Activated naive CD8-positive, alpha-beta T cell treated with anti-CD3 and anti-CD28 coated beads, Interleukin-2, amount 10 ng/mL, durations not matched to agents 7 days and 5 days (primary cell): ENCODE data around the gene EPN2. TPM values are rescaled to one million over a fixed set of nuclear protein-coding genes. Genes with fewer than 3 reads are reported as not detected.

Experiments used
- ATAC-seq: fragments of 150-1000 bp; cut with Tn5 transposase; one replicate; pipeline ENCODE4 v1.10.0; 2021; ENCODE audit warnings: low read depth, moderate library complexity
- POLR2A ChIA-PET: fragments of 350-600 bp; sonication (Branson Sonifier 250); formaldehyde crosslinking; loops from one replicate; lab custom pipeline; 2021; ENCODE audit warnings: antibody characterized with exemption; lab: Charles Lee
- DNase-seq: peaks from one replicate; pipeline ENCODE4 v3.0.0; 2021
- H3K27ac Mint-ChIP-seq: one replicate; pipeline ENCODE4 v1.8.0; 2022; ENCODE audit warnings: mild to moderate bottlenecking, mixed read lengths
- H3K27me3 Mint-ChIP-seq: one replicate; pipeline ENCODE4 v1.8.0; 2022; ENCODE audit warnings: mild to moderate bottlenecking, moderate library complexity, mixed read lengths
- H3K36me3 Mint-ChIP-seq: one replicate; pipeline ENCODE4 v1.8.0; 2021; ENCODE audit warnings: mild to moderate bottlenecking, mixed read lengths
- H3K4me1 Mint-ChIP-seq: one replicate; pipeline ENCODE4 v1.8.0; 2021; ENCODE audit warnings: mixed read lengths
- H3K4me3 Mint-ChIP-seq: one replicate; pipeline ENCODE4 v1.8.0; 2022; ENCODE audit warnings: mild to moderate bottlenecking, moderate library complexity, mixed read lengths
- H3K9me3 Mint-ChIP-seq: one replicate; pipeline ENCODE4 v1.8.0; 2021; ENCODE audit warnings: mixed read lengths
- microRNA-seq: library from miRNA; unstranded; fragments of <30 nt; microRNA quantifications from one replicate; pipeline ENCODE4 v1.2.0, GENCODE V29; 2022
- total RNA-seq, 2 experiments: library from RNA; stranded (reverse); gene quantifications; one replicate each; pipeline ENCODE4 v1.2.3, GENCODE V29; 2021

EPN2 gene
- total RNA-seq, 2 experiments from 2014 or later: 7.1 to 7.5 TPM

DNA sequence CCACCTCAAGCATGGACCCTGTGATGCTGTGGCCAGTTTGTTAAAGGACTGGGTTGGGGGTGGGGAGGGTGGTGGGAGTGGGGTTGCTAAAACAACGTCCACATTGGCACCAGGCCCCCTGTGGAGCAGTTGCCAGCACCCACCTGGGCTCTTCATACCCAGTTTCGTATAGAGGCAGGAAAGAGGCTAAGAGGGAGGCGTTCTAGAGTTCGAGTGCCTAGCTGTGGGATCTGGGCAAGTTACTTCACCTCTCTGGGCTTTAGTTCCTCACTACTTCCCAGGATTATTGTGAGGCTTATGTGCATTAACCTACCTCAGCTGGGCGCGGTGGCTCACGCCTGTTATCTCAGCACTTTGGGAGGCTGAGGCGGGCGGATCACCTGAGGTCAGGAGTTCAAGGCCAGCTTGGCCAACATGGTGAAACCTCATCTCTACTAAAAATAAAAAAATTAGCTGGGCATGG lies 148.4 kb downstream of the EPN2 start:
- H3K27me3 Mint-ChIP-seq: peaks cover 13% of the 10 kb centered on the region
- peaks cover 13% of the 10 kb centered on the region for H3K36me3 Mint-ChIP-seq
- POLR2A ChIA-PET: interaction anchor here (0.8 kb wide), 1 partner anchor 8 kb away, joined by 3 read pairs; no protein-coding TSS in a partner anchor
- ATAC-seq (no peak), DNase-seq (no peak)
- H3K9me3 Mint-ChIP-seq: no peaks in the 10 kb centered on the region
- H3K4me1 Mint-ChIP-seq: peaks cover 7% of the 10 kb centered on the region
- no peak overlapping the region for H3K27ac Mint-ChIP-seq
- no peak overlapping the region for H3K4me3 Mint-ChIP-seq

Small RNA genes lying within 50 kb of the gene (microRNA-seq; reads per million reads assigned to microRNA genes)
- gene MIR1180: 36.5 reads per million, percentile 40 among the genes with 10 or more reads in this experiment

Other genes with a start within 250 kb of the EPN2 start
- 1 to 10 TPM; 7.1 to 8.3 TPM for gene FAM83G, start 232.6 kb upstream of the EPN2 start, total RNA-seq
- 10 to 100 TPM; 27.7 to 30.3 TPM for gene GRAP, start 190.4 kb upstream of the EPN2 start, total RNA-seq
- 10 to 100 TPM; 17.9 to 18.4 TPM for gene GRAPL, start 109.8 kb upstream of the EPN2 start, total RNA-seq
- 1 to 10 TPM; 1.6 to 2.1 TPM for gene B9D1, start 125.4 kb downstream of the EPN2 start, total RNA-seq
- gene MAPK7, start 141.1 kb downstream of the EPN2 start, total RNA-seq: 10 to 100 TPM; 26.8 to 27.4 TPM
- gene MFAP4, start 149.8 kb downstream of the EPN2 start, total RNA-seq: not detected
- 1 to 10 TPM; 1.2 to 1.8 TPM for gene RNF112, start 173.9 kb downstream of the EPN2 start, total RNA-seq